ENCODE data around the gene KIAA1586. TPM values are rescaled to one million over a fixed set of nuclear protein-coding genes. Genes with fewer than 3 reads are reported as not detected.

KIAA1586 gene
- total RNA-seq, 1 donor from 2014 or later = 26.2 TPM

DNA sequence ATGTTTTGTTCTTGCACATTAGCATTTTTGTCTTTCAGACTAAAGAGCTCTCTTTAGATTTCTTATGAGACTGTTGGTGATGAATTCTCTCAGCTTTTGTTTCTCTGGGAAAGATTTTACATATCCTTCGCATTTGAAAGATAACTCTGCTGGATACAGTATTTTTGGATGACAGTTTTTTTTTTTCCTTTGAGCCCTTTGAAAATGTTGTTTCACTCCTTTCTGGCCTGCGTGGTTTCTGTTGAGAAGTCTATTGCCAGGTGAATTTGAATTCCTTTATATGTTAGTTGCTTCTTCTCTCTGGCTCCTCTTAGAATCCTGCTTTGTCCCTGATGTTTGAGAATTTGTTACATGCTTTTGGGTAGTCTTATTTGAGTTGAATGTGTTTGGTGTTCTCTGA is 22.2 kb upstream of the KIAA1586 start:
- Mint-ChIP-seq H3K36me3 (no peaks in the 10 kb centered on the region), H3K27me3 (no peaks in the 10 kb centered on the region), H3K4me1 (ENCODE audit: unreplicated experiment) (peaks cover 4% of the 10 kb centered on the region), H3K4me3 (no peak overlapping the region), H3K9me3 (peaks cover 11% of the 10 kb centered on the region), H3K27ac (no peak overlapping the region)
- no peak for TF ChIP-seq CTCF (conservative IDR thresholded peaks at IDR 0.05)
- no peak for DNase-seq (ENCODE audit: extremely low spot score, unreplicated experiment)

DNA sequence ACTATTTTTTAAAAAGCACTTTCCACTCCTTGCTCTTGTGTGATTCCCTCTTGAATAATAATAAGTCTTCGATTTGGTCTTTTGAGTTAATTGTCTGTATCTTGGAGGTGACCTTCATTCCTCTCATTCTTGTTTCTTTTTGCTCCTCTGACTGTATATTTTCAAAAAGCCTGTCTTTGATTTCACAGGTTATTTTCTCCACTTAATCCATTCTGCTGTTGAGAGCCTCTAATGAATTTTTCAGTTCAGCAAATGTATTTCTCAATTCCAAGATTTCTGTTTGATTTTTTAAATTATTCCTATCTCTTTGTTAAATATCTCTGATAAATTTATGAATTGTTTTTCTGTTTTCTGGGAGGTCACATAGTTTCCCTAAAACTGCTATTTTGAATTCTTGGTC is 21.7 kb upstream of the KIAA1586 start:
- Mint-ChIP-seq H3K4me1 (ENCODE audit: unreplicated experiment) (peaks cover 9% of the 10 kb centered on the region), H3K36me3 (no peaks in the 10 kb centered on the region), H3K9me3 (peaks cover 16% of the 10 kb centered on the region), H3K27ac (no peak overlapping the region), H3K4me3 (no peak overlapping the region), H3K27me3 (no peaks in the 10 kb centered on the region)
- TF ChIP-seq CTCF (conservative IDR thresholded peaks at IDR 0.05) = no peak
- no peak for DNase-seq (ENCODE audit: extremely low spot score, unreplicated experiment)

GRCh38 chr6:57026001-57026400 is 20.5 kb upstream of the KIAA1586 start:
- DNase-seq (ENCODE audit: extremely low spot score, unreplicated experiment) = no peak
- H3K9me3 Mint-ChIP-seq = peaks cover 17% of the 10 kb centered on the region
- H3K4me1 Mint-ChIP-seq (ENCODE audit: unreplicated experiment) = peaks cover 10% of the 10 kb centered on the region
- no peaks in the 10 kb centered on the region for H3K36me3 Mint-ChIP-seq
- H3K27ac Mint-ChIP-seq = no peak overlapping the region
- H3K27me3 Mint-ChIP-seq = no peaks in the 10 kb centered on the region
- H3K4me3 Mint-ChIP-seq = no peak overlapping the region
- TF ChIP-seq CTCF (conservative IDR thresholded peaks at IDR 0.05) = no peak

GRCh38 chr6:57027301-57027700 is 19.2 kb upstream of the KIAA1586 start:
- DNase-seq (ENCODE audit: extremely low spot score, unreplicated experiment) = no peak
- peaks cover 17% of the 10 kb centered on the region for H3K9me3 Mint-ChIP-seq
- no peaks in the 10 kb centered on the region for H3K36me3 Mint-ChIP-seq
- no peak overlapping the region for H3K27ac Mint-ChIP-seq
- H3K27me3 Mint-ChIP-seq = no peaks in the 10 kb centered on the region
- TF ChIP-seq CTCF (conservative IDR thresholded peaks at IDR 0.05) = no peak
- H3K4me1 Mint-ChIP-seq (ENCODE audit: unreplicated experiment) = peaks cover 18% of the 10 kb centered on the region
- H3K4me3 Mint-ChIP-seq = no peak overlapping the region

GRCh38 chr6:57029213-57029612 is 17.3 kb upstream of the KIAA1586 start:
- Mint-ChIP-seq H3K4me3 (peak overlapping the region; percentile 75), H3K9me3 (peaks cover 16% of the 10 kb centered on the region), H3K36me3 (no peaks in the 10 kb centered on the region), H3K27ac (peak overlapping the region; percentile 98), H3K4me1 (ENCODE audit: unreplicated experiment) (peaks cover 18% of the 10 kb centered on the region), H3K27me3 (no peaks in the 10 kb centered on the region)
- DNase-seq (ENCODE audit: extremely low spot score, unreplicated experiment) = no peak
- TF ChIP-seq CTCF (conservative IDR thresholded peaks at IDR 0.05) = no peak

- H3K27me3 Mint-ChIP-seq = no peaks in the 10 kb centered on the region
- no peak for DNase-seq (ENCODE audit: extremely low spot score, unreplicated experiment)
- peaks cover 18% of the 10 kb centered on the region for H3K4me1 Mint-ChIP-seq (ENCODE audit: unreplicated experiment)
- no peaks in the 10 kb centered on the region for H3K36me3 Mint-ChIP-seq
- H3K4me3 Mint-ChIP-seq = no peak overlapping the region
- peaks cover 6% of the 10 kb centered on the region for H3K9me3 Mint-ChIP-seq
- no peak for TF ChIP-seq CTCF (conservative IDR thresholded peaks at IDR 0.05)
- no peak overlapping the region for H3K27ac Mint-ChIP-seq
Measured at GRCh38 chr6:57033228-57033627, 13.3 kb upstream of the KIAA1586 start.

Measured in type B pancreatic cell (in vitro differentiated cells).